WTC11 (cell line): ENCODE measurements around the gene OR6K2. TPM values are rescaled to one million over a fixed set of nuclear protein-coding genes. Genes with fewer than 3 reads are reported as not detected.

Source experiments
- ATAC-seq: fragments of 200-7000 bp; cut with Tn5 transposase; 2 replicates; pipeline ENCODE4 v1.10.0; 2021; ENCODE audit warnings: mild to moderate bottlenecking, moderate library complexity
- CTCF ChIA-PET: fragments of 300-600 bp; sonication (Branson Sonifier 250); formaldehyde crosslinking; loops from one replicate; lab custom pipeline; 2021; ENCODE audit warnings: antibody characterized with exemption; lab: Charles Lee
- POLR2A ChIA-PET: fragments of 350-600 bp; sonication (Branson Sonifier 250); formaldehyde crosslinking; loops from one replicate; lab custom pipeline; 2021; ENCODE audit warnings: antibody characterized with exemption; lab: Charles Lee
- DNase-seq: peaks from one replicate; pipeline ENCODE4 v3.0.0; 2021; ENCODE audit warnings: low spot score
- H3K27ac Mint-ChIP-seq: 2 replicates; pipeline ENCODE4 v1.8.0; 2021; ENCODE audit warnings: mixed read lengths
- H3K27me3 Mint-ChIP-seq: 2 replicates; pipeline ENCODE4 v1.8.0; 2021; ENCODE audit warnings: low read depth, mild to moderate bottlenecking, moderate library complexity, mixed read lengths
- H3K36me3 Mint-ChIP-seq: 2 replicates; pipeline ENCODE4 v1.8.0; 2021; ENCODE audit warnings: mixed read lengths
- H3K4me1 Mint-ChIP-seq: 2 replicates; pipeline ENCODE4 v1.8.0; 2022; ENCODE audit warnings: mixed read lengths
- H3K4me3 Mint-ChIP-seq: 2 replicates; pipeline ENCODE4 v1.8.0; 2021; ENCODE audit warnings: mild to moderate bottlenecking, moderate library complexity, mixed read lengths
- H3K9me3 Mint-ChIP-seq: 2 replicates; pipeline ENCODE4 v1.8.0; 2021; ENCODE audit warnings: mixed read lengths
- CBFB ChIP-seq: sonication (generic); formaldehyde crosslinking; IDR thresholded peaks from 2 replicates; pipeline ENCODE4 v1.8.1; 2022; ENCODE audit warnings: mild to moderate bottlenecking, low read depth, missing genetic modification reagents
- CREB1 ChIP-seq: sonication (generic); formaldehyde crosslinking; IDR thresholded peaks from 2 replicates; pipeline ENCODE4 v1.8.0; 2023; ENCODE audit warnings: mild to moderate bottlenecking, missing genetic modification reagents
- CREM ChIP-seq: sonication (generic); formaldehyde crosslinking; IDR thresholded peaks from 2 replicates; pipeline ENCODE4 v1.8.1; 2022; ENCODE audit warnings: mild to moderate bottlenecking, missing genetic modification reagents, moderate library complexity
- ELF4 ChIP-seq: sonication (generic); formaldehyde crosslinking; IDR thresholded peaks from 2 replicates; pipeline ENCODE4 v1.8.1; 2022; ENCODE audit warnings: low read depth, mild to moderate bottlenecking, moderate library complexity, missing genetic modification reagents
- EMX1 ChIP-seq: fragments of 250-450 bp; sonication (Bioruptor Pico); IDR thresholded peaks from 2 replicates; pipeline ENCODE4 v1.8.0; 2021; ENCODE audit warnings: mild to moderate bottlenecking
- IRF2 ChIP-seq: sonication (generic); formaldehyde crosslinking; IDR thresholded peaks from 2 replicates; pipeline ENCODE4 v1.8.0; 2022; ENCODE audit warnings: low read depth, missing genetic modification reagents, borderline replicate concordance
- JAZF1 ChIP-seq: fragments of 250-450 bp; sonication (Bioruptor Pico); IDR thresholded peaks from 2 replicates; pipeline ENCODE4 v1.9.0; 2021; ENCODE audit warnings: moderate library complexity, mild to moderate bottlenecking, inconsistent platforms
- JUN ChIP-seq: sonication (generic); formaldehyde crosslinking; IDR thresholded peaks from 2 replicates; pipeline ENCODE4 v1.8.0; 2023; ENCODE audit warnings: mild to moderate bottlenecking, missing genetic modification reagents
- KAT7 ChIP-seq: sonication (generic); formaldehyde crosslinking; IDR thresholded peaks from 2 replicates; pipeline ENCODE4 v1.8.1; 2023; ENCODE audit warnings: missing genetic modification reagents, mild to moderate bottlenecking, borderline replicate concordance
- MXD4 ChIP-seq: fragments of 250-450 bp; sonication (Bioruptor Pico); IDR thresholded peaks from 2 replicates; pipeline ENCODE4 v1.8.0; 2021; ENCODE audit warnings: mild to moderate bottlenecking, moderate library complexity, borderline replicate concordance
- NFATC4 ChIP-seq: fragments of 250-450 bp; sonication (Bioruptor Pico); IDR thresholded peaks from 2 replicates; pipeline ENCODE4 v1.9.0; 2021; ENCODE audit warnings: mild to moderate bottlenecking
- NR1H2 ChIP-seq: sonication (generic); formaldehyde crosslinking; IDR thresholded peaks from 2 replicates; pipeline ENCODE4 v1.9.0; 2021; ENCODE audit warnings: mild to moderate bottlenecking, moderate library complexity, missing genetic modification reagents
- NR3C1 ChIP-seq: sonication (generic); formaldehyde crosslinking; conservative IDR thresholded peaks from 2 replicates; pipeline ENCODE4 v1.8.1; 2023; ENCODE audit warnings: low read depth, mild to moderate bottlenecking, missing genetic modification reagents
- OVOL2 ChIP-seq: fragments of 250-450 bp; sonication (Bioruptor Pico); IDR thresholded peaks from 2 replicates; pipeline ENCODE4 v1.9.0; 2021; ENCODE audit warnings: mild to moderate bottlenecking, borderline replicate concordance
- RORB ChIP-seq: fragments of 250-450 bp; sonication (Bioruptor Pico); IDR thresholded peaks from 2 replicates; pipeline ENCODE4 v1.9.0; 2021; ENCODE audit warnings: mild to moderate bottlenecking
- SMAD4 ChIP-seq: sonication (generic); formaldehyde crosslinking; IDR thresholded peaks from 2 replicates; pipeline ENCODE4 v1.8.0; 2022; ENCODE audit warnings: mild to moderate bottlenecking, missing genetic modification reagents
- ZNF121 ChIP-seq: sonication (generic); formaldehyde crosslinking; IDR thresholded peaks from 2 replicates; pipeline ENCODE4 v1.8.0; 2023; ENCODE audit warnings: missing genetic modification reagents
- ZNF219 ChIP-seq: sonication (generic); formaldehyde crosslinking; IDR thresholded peaks from 2 replicates; pipeline ENCODE4 v1.8.0; 2023; ENCODE audit warnings: missing genetic modification reagents, mild to moderate bottlenecking, borderline replicate concordance
- ZNF263 ChIP-seq: sonication (generic); formaldehyde crosslinking; IDR thresholded peaks from 2 replicates; pipeline ENCODE4 v1.8.1; 2022; ENCODE audit warnings: low read depth, mild to moderate bottlenecking, moderate library complexity, missing genetic modification reagents
- ZNF396 ChIP-seq: fragments of 250-450 bp; sonication (Bioruptor Pico); IDR thresholded peaks from 2 replicates; pipeline ENCODE4 v1.8.0; 2021; ENCODE audit warnings: mild to moderate bottlenecking, moderate library complexity, borderline replicate concordance
- total RNA-seq: library from RNA; stranded (reverse); gene quantifications from 3 replicates; pipeline ENCODE4 v1.2.3, GENCODE V29; 2021
- TF ChIP-seq, protein P1 (sequence below): fragments of 250-450 bp; sonication (Bioruptor Pico); IDR thresholded peaks from 2 replicates; pipeline ENCODE4 v1.9.0; 2021; ENCODE audit warnings: mild to moderate bottlenecking
- TF ChIP-seq, protein P2 (sequence below): fragments of 200-600 bp; IDR thresholded peaks from 2 replicates; pipeline ENCODE4 v1.8.0; 2022; ENCODE audit warnings: antibody characterized with exemption
- TF ChIP-seq, protein P3 (sequence below): sonication (generic); formaldehyde crosslinking; IDR thresholded peaks from 2 replicates; pipeline ENCODE4 v1.8.0; 2022; ENCODE audit warnings: mild to moderate bottlenecking, missing genetic modification reagents
- TF ChIP-seq, protein P4 (sequence below): sonication (generic); formaldehyde crosslinking; IDR thresholded peaks from 2 replicates; pipeline ENCODE4 v1.8.0; 2023; ENCODE audit warnings: missing genetic modification reagents
- TF ChIP-seq, protein P5 (sequence below): sonication (generic); formaldehyde crosslinking; IDR thresholded peaks from 2 replicates; pipeline ENCODE4 v1.8.0; 2022; ENCODE audit warnings: mild to moderate bottlenecking, missing genetic modification reagents
- TF ChIP-seq, protein P6 (sequence below): sonication (generic); formaldehyde crosslinking; IDR thresholded peaks from 2 replicates; pipeline ENCODE4 v1.8.1; 2023; ENCODE audit warnings: mild to moderate bottlenecking, missing genetic modification reagents
- TF ChIP-seq, protein P7 (sequence below): fragments of 250-450 bp; sonication (Bioruptor Pico); IDR thresholded peaks from 2 replicates; pipeline ENCODE4 v1.8.0; 2021; ENCODE audit warnings: mild to moderate bottlenecking

Gene OR6K2
- total RNA-seq, 1 experiment from 2014 or later: not detected

DNA sequence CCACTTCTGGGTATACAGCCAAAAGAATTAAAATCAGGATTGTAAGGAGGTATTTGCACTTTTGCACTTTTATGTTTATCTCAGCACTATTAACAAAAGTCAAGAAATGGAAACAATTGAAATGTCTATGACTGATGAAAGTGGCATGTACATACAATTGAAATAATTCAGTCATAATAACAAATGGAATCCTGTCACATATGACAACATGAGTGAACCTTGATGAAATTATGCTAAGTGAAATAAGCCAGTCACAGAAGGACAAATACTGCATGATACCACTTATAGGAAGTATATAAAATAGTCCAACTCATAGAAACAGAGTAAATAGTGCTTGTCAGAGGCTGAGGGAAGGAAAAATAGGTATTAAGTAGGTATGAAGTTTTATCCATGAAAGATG lies 10.6 kb downstream of the OR6K2 start:
- H3K27ac Mint-ChIP-seq: no peak overlapping the region
- H3K4me3 Mint-ChIP-seq: no peak overlapping the region
- TF ChIP-seq CBFB (CRISPR knock-in tag) (no peak), IRF2 (no peak), JUN (CRISPR knock-in tag) (no peak), SMAD4 (CRISPR knock-in tag) (no peak), ZNF396 (CRISPR knock-in tag) (no peak), CREB1 (CRISPR knock-in tag) (no peak), MXD4 (CRISPR knock-in tag) (no peak), NFATC4 (no peak), RORB (CRISPR knock-in tag) (no peak), NR3C1 (CRISPR knock-in tag) (no peak), ZNF121 (no peak), OVOL2 (CRISPR knock-in tag) (no peak), CREM (CRISPR knock-in tag) (no peak)
- TF ChIP-seq, protein P1, sequence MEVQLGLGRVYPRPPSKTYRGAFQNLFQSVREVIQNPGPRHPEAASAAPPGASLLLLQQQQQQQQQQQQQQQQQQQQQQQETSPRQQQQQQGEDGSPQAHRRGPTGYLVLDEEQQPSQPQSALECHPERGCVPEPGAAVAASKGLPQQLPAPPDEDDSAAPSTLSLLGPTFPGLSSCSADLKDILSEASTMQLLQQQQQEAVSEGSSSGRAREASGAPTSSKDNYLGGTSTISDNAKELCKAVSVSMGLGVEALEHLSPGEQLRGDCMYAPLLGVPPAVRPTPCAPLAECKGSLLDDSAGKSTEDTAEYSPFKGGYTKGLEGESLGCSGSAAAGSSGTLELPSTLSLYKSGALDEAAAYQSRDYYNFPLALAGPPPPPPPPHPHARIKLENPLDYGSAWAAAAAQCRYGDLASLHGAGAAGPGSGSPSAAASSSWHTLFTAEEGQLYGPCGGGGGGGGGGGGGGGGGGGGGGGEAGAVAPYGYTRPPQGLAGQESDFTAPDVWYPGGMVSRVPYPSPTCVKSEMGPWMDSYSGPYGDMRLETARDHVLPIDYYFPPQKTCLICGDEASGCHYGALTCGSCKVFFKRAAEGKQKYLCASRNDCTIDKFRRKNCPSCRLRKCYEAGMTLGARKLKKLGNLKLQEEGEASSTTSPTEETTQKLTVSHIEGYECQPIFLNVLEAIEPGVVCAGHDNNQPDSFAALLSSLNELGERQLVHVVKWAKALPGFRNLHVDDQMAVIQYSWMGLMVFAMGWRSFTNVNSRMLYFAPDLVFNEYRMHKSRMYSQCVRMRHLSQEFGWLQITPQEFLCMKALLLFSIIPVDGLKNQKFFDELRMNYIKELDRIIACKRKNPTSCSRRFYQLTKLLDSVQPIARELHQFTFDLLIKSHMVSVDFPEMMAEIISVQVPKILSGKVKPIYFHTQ (CRISPR knock-in tag): no peak
- TF ChIP-seq, protein P2, sequence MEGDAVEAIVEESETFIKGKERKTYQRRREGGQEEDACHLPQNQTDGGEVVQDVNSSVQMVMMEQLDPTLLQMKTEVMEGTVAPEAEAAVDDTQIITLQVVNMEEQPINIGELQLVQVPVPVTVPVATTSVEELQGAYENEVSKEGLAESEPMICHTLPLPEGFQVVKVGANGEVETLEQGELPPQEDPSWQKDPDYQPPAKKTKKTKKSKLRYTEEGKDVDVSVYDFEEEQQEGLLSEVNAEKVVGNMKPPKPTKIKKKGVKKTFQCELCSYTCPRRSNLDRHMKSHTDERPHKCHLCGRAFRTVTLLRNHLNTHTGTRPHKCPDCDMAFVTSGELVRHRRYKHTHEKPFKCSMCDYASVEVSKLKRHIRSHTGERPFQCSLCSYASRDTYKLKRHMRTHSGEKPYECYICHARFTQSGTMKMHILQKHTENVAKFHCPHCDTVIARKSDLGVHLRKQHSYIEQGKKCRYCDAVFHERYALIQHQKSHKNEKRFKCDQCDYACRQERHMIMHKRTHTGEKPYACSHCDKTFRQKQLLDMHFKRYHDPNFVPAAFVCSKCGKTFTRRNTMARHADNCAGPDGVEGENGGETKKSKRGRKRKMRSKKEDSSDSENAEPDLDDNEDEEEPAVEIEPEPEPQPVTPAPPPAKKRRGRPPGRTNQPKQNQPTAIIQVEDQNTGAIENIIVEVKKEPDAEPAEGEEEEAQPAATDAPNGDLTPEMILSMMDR: no peak
- TF ChIP-seq, all 79 proteins: peak for 0
- ChIA-PET CTCF (no interaction called here), POLR2A (no interaction called here)
- Mint-ChIP-seq H3K27me3 (0 out of 2 replicates have a peak, but pooled peaks cover 2% of the 10 kb centered on the region), H3K4me1 (no peaks in the 10 kb centered on the region), H3K36me3 (no peaks in the 10 kb centered on the region), H3K9me3 (peaks cover 9% of the 10 kb centered on the region)
- no peak for ATAC-seq
- DNase-seq: no peak

DNA sequence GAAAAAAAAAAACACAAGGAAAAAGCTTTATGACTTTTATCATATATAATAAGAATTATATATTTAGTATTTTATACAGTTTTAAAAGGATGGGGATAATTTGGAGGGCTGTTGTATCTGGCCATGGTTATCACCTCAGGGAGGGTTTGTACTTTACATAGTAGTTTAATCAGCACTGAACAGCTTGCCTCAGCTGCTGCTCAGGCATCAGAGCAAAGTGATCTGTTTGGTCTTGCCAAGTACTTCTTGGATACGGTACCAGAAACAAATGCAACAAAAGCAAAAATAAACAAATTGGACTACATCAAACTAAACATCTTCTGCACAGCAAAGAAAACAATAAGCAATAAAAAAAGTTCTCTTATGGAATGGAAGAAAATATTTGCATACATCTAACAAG lies 11.3 kb downstream of the OR6K2 start:
- H3K4me1 Mint-ChIP-seq: no peaks in the 10 kb centered on the region
- DNase-seq: no peak
- peaks cover 9% of the 10 kb centered on the region for H3K9me3 Mint-ChIP-seq
- no peak overlapping the region for H3K4me3 Mint-ChIP-seq
- no peaks in the 10 kb centered on the region for H3K36me3 Mint-ChIP-seq
- ATAC-seq: no peak
- ChIA-PET CTCF (no interaction called here), POLR2A (no interaction called here)
- 0 out of 2 replicates have a peak, but pooled peaks cover 2% of the 10 kb centered on the region for H3K27me3 Mint-ChIP-seq
- H3K27ac Mint-ChIP-seq: no peak overlapping the region
- no peak for TF ChIP-seq ELF4 (CRISPR knock-in tag)
- TF ChIP-seq NR1H2: no peak
- TF ChIP-seq, protein P3, sequence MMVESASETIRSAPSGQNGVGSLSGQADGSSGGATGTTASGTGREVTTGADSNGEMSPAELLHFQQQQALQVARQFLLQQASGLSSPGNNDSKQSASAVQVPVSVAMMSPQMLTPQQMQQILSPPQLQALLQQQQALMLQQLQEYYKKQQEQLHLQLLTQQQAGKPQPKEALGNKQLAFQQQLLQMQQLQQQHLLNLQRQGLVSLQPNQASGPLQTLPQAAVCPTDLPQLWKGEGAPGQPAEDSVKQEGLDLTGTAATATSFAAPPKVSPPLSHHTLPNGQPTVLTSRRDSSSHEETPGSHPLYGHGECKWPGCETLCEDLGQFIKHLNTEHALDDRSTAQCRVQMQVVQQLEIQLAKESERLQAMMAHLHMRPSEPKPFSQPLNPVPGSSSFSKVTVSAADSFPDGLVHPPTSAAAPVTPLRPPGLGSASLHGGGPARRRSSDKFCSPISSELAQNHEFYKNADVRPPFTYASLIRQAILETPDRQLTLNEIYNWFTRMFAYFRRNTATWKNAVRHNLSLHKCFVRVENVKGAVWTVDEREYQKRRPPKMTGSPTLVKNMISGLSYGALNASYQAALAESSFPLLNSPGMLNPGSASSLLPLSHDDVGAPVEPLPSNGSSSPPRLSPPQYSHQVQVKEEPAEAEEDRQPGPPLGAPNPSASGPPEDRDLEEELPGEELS (CRISPR knock-in tag): no peak
- no peak for TF ChIP-seq ZNF121
- TF ChIP-seq, protein P4, sequence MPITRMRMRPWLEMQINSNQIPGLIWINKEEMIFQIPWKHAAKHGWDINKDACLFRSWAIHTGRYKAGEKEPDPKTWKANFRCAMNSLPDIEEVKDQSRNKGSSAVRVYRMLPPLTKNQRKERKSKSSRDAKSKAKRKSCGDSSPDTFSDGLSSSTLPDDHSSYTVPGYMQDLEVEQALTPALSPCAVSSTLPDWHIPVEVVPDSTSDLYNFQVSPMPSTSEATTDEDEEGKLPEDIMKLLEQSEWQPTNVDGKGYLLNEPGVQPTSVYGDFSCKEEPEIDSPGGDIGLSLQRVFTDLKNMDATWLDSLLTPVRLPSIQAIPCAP (CRISPR knock-in tag): no peak
- TF ChIP-seq, protein P5, sequence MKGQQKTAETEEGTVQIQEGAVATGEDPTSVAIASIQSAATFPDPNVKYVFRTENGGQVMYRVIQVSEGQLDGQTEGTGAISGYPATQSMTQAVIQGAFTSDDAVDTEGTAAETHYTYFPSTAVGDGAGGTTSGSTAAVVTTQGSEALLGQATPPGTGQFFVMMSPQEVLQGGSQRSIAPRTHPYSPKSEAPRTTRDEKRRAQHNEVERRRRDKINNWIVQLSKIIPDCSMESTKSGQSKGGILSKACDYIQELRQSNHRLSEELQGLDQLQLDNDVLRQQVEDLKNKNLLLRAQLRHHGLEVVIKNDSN (CRISPR knock-in tag): no peak
- TF ChIP-seq ZNF263 (CRISPR knock-in tag): no peak
- TF ChIP-seq EMX1 (CRISPR knock-in tag): no peak
- no peak for TF ChIP-seq KAT7 (CRISPR knock-in tag)
- TF ChIP-seq JAZF1 (CRISPR knock-in tag): no peak
- no peak for TF ChIP-seq ZNF219 (CRISPR knock-in tag)
- TF ChIP-seq, protein P6, sequence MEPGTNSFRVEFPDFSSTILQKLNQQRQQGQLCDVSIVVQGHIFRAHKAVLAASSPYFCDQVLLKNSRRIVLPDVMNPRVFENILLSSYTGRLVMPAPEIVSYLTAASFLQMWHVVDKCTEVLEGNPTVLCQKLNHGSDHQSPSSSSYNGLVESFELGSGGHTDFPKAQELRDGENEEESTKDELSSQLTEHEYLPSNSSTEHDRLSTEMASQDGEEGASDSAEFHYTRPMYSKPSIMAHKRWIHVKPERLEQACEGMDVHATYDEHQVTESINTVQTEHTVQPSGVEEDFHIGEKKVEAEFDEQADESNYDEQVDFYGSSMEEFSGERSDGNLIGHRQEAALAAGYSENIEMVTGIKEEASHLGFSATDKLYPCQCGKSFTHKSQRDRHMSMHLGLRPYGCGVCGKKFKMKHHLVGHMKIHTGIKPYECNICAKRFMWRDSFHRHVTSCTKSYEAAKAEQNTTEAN (CRISPR knock-in tag): no peak
- TF ChIP-seq, protein P7, sequence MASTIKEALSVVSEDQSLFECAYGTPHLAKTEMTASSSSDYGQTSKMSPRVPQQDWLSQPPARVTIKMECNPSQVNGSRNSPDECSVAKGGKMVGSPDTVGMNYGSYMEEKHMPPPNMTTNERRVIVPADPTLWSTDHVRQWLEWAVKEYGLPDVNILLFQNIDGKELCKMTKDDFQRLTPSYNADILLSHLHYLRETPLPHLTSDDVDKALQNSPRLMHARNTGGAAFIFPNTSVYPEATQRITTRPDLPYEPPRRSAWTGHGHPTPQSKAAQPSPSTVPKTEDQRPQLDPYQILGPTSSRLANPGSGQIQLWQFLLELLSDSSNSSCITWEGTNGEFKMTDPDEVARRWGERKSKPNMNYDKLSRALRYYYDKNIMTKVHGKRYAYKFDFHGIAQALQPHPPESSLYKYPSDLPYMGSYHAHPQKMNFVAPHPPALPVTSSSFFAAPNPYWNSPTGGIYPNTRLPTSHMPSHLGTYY (CRISPR knock-in tag): no peak
- no peak for TF ChIP-seq CREM (CRISPR knock-in tag)
